ENCODE measurements around the gene KIF21B.

DNA sequence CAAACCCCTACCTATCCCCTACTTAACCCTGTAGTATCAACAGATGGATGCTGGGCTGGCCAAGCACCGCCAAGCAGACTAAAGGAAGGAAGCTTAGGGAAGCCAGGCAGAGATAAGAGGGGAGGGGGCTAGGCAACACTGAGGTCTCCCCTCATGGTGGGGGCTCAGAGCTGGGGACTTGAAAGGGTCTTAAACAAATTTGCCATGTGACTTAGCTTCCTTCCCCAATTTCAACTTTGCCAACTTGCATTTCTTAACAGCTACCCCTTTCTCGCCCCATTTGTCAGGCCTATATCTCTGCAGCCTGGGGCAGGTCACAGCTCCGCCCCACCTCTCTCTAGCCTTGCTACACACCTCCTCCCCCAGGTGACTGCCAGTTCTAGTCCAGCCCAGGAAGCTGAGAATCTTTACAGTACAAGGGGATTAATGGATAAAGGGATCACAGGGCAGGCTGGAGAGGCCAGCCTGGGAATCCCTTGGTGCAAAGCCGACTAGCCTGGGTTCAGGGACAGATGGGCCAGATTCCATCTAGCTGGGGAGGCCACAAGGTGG is 3.4 kb downstream of the KIF21B start:
- TF ChIP-seq, protein P1, sequence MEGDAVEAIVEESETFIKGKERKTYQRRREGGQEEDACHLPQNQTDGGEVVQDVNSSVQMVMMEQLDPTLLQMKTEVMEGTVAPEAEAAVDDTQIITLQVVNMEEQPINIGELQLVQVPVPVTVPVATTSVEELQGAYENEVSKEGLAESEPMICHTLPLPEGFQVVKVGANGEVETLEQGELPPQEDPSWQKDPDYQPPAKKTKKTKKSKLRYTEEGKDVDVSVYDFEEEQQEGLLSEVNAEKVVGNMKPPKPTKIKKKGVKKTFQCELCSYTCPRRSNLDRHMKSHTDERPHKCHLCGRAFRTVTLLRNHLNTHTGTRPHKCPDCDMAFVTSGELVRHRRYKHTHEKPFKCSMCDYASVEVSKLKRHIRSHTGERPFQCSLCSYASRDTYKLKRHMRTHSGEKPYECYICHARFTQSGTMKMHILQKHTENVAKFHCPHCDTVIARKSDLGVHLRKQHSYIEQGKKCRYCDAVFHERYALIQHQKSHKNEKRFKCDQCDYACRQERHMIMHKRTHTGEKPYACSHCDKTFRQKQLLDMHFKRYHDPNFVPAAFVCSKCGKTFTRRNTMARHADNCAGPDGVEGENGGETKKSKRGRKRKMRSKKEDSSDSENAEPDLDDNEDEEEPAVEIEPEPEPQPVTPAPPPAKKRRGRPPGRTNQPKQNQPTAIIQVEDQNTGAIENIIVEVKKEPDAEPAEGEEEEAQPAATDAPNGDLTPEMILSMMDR (IDR thresholded peaks at IDR 0.05) = no peak
- TF ChIP-seq EP300 (IDR thresholded peaks at IDR 0.05) = no peak
- no peak for TF ChIP-seq POLR2A (IDR thresholded peaks at IDR 0.05)
